ENCODE data around the gene RUNDC3A. TPM values are rescaled to one million over a fixed set of nuclear protein-coding genes. Genes with fewer than 3 reads are reported as not detected.
"Not testable (repeated sequence)": the region's sequence is repeated elsewhere in the genome, so short reads cannot be mapped to it uniquely, and the experiment has no call there.

Gene RUNDC3A
- total RNA-seq, 2 experiments from 2014 or later, result 0.22 TPM; not detected in 1

DNA sequence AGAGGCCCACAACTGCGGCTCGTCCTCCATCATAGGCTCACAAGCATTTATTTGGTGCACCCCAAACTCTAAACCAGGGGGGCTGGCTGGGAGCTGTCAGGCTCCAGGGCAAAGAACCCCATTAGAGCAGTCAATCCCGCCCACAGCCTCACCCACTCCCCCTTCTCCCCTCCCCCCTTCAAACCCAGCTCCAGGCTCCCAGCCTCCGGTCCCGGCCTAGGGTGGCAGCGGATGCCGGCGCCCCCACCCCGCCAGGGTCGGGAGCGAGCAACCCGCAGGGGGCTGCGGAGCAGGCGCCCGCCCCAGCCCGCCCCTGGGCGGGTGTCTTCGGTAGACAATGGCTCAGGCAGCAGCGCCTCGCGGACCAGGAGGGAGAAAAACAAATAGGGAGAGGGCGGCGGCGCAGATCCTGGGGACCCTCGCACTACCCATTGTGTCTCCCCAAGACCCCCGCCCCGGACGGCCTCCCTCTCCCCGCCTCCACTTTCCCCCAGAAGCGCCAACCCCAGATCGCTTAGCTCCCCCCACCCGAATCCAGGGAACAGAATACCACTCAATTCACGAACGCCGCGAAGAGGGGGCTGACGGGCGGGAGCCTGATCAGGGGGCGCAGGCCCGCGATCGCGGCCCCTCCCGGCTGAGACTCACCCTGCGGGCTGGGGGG lies 54.7 kb downstream of the RUNDC3A start:
- ChIA-PET POLR2A (interaction anchor here (1.0 to 1.7 kb wide), 2 partner anchors 24 to 156 kb away, joined by 3 to 6 read pairs; no protein-coding TSS in a partner anchor), CTCF (interaction anchor here (0.6 to 5.2 kb wide), 23 partner anchors 9 to 195 kb away, joined by 3 to 51 read pairs (median 4); partner anchors contain the start of genes GRN and TMUB2)
- peak overlapping the region; percentile 64 for H3K4me3 Mint-ChIP-seq
- ATAC-seq (no peak), DNase-seq (no peak)
- TF ChIP-seq, protein P1, sequence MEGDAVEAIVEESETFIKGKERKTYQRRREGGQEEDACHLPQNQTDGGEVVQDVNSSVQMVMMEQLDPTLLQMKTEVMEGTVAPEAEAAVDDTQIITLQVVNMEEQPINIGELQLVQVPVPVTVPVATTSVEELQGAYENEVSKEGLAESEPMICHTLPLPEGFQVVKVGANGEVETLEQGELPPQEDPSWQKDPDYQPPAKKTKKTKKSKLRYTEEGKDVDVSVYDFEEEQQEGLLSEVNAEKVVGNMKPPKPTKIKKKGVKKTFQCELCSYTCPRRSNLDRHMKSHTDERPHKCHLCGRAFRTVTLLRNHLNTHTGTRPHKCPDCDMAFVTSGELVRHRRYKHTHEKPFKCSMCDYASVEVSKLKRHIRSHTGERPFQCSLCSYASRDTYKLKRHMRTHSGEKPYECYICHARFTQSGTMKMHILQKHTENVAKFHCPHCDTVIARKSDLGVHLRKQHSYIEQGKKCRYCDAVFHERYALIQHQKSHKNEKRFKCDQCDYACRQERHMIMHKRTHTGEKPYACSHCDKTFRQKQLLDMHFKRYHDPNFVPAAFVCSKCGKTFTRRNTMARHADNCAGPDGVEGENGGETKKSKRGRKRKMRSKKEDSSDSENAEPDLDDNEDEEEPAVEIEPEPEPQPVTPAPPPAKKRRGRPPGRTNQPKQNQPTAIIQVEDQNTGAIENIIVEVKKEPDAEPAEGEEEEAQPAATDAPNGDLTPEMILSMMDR (IDR thresholded peaks at IDR 0.05), result no peak
- peaks cover 2% of the 10 kb centered on the region for H3K4me1 Mint-ChIP-seq (ENCODE audit: low read depth)
- no peaks in the 10 kb centered on the region for H3K36me3 Mint-ChIP-seq (ENCODE audit: low read depth)
- H3K27me3 Mint-ChIP-seq, result peaks cover 12% of the 10 kb centered on the region
- H3K27ac Mint-ChIP-seq, result no peak overlapping the region
- H3K9me3 Mint-ChIP-seq, result no peaks in the 10 kb centered on the region
- intact Hi-C loops (cut with micrococcal nuclease), result no loop called here

DNA sequence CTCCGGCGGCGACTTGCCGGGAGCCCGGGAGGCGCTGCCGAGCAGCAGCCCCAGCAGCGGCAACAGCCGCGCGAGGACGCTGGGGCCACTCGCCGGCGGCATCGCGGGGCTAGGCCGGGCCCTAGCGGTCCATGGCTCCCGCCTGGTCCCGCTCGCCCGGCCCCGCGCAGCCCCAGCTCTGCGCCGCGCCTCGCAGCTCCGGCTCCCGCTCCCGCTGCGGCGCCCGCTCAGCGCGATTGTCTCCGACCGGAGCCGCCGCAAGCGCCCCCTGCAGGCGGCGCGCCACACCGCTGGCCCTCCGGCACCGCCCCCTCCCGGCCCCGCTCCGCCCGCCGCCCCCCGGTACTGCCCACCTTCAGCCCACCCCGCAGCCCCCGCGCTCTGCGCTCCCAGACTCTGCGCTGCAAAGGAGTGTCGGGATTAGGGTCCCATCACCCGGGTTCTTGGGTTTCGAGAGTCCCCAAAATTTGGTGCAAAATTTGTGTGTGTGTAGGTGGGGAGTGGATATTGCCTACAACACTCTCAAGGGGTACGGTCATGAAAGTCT lies 55.3 kb downstream of the RUNDC3A start, which contains the start of gene FAM171A2:
Gene FAM171A2 (minus strand): TSS at position 241 of the 547 bp plus-strand sequence. CDS start 139 bp downstream, at position 102.
- ATAC-seq, result peak; percentile 91
- peaks cover 12% of the 10 kb centered on the region for H3K27me3 Mint-ChIP-seq

DNA sequence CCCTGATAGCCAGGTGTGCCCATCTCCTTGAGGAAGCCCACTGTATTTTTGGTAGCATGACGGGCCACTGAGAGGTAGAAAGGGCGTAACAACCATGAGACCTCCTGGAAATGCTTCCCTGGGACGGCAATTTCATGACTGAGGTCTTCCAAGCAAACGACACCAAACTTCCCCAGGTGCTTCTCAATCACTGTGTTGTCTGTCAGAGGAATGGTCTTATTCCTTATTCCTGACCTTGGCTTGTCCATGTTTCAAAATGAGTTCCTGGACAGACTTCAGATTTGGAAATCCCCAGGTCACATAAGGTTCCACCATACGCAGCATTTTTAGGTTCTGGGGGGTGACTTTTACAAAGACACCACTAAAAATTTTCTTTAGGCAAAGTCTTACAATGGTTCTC lies 56.6 kb downstream of the RUNDC3A start:
- H3K9me3 Mint-ChIP-seq; H3K27ac Mint-ChIP-seq; ATAC-seq; intact Hi-C loops (cut with micrococcal nuclease); H3K4me3 Mint-ChIP-seq; H3K4me1 Mint-ChIP-seq (ENCODE audit: low read depth); DNase-seq; POLR2A ChIA-PET; H3K36me3 Mint-ChIP-seq (ENCODE audit: low read depth): not testable (repeated sequence)
- H3K27me3 Mint-ChIP-seq, result peaks cover 18% of the 10 kb centered on the region
- CTCF ChIA-PET, result interaction anchor here (1.0 to 4.9 kb wide), 6 partner anchors 11 to 324 kb away, joined by 3 to 39 read pairs (median 4); no protein-coding TSS in a partner anchor

More for the DNA sequence above, 55.3 kb downstream of the RUNDC3A start, which contains the start of gene FAM171A2:
- peak within 1 kb of the TSS; percentile 66 for H3K4me3 Mint-ChIP-seq
- ChIA-PET CTCF (interaction anchor here (0.8 to 5.2 kb wide), 23 partner anchors 8 to 322 kb away, joined by 3 to 51 read pairs (median 4); partner anchors contain the start of genes GRN and TMUB2), POLR2A (interaction anchor here (1.0 to 1.7 kb wide), 2 partner anchors 24 to 157 kb away, joined by 3 to 6 read pairs; no protein-coding TSS in a partner anchor)
- H3K4me1 Mint-ChIP-seq (ENCODE audit: low read depth), result peaks cover 2% of the 10 kb centered on the region
- H3K36me3 Mint-ChIP-seq (ENCODE audit: low read depth), result no peaks in the 10 kb centered on the region
- H3K9me3 Mint-ChIP-seq, result no peaks in the 10 kb centered on the region
- intact Hi-C loops (cut with micrococcal nuclease), result no loop called here
- TF ChIP-seq, protein P1 (IDR thresholded peaks at IDR 0.05), result peak; percentile 95
- DNase-seq, result peak; percentile 64
- H3K27ac Mint-ChIP-seq, result no peak within 1 kb of the TSS

DNA sequence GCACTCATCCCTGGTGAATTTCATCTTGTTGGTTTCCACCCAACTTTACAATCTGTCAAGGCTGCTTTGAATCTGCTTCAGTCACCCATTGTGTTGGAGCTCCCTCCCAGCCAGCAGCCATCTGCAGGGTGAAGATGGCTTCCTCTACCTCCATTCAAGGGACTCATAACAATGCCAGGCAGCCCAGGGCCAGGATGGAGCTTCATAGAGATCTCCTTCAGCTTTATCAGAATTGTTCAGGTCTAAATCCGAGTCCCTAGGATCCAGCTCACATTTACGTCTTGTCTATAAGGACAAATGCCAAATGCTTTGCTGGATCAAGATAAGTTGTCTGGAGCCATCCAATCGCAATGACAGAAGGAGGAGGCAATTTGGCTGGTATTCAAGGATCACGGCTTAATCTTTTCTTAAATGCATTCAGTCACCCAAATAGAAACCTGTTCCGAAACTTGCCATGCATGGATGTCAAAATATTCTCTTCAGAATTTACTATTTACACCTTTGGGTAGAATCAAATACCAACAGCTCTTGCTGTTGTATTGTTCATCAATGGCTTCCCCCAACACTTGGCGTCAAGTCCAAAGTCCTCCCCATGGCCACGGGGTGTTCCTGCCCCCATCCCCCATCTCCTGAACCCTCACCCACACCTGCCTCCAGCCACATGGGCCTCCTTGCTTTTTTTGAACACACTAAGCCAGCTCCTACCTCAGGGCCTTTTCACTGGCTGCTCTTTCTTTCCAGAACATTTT lies 59.0 kb downstream of the RUNDC3A start:
- no peaks in the 10 kb centered on the region for H3K9me3 Mint-ChIP-seq
- H3K4me3 Mint-ChIP-seq, result no peak overlapping the region
- peaks cover 18% of the 10 kb centered on the region for H3K27me3 Mint-ChIP-seq
- no peak for ATAC-seq
- intact Hi-C loops (cut with micrococcal nuclease), result no loop called here
- TF ChIP-seq, protein P1 (IDR thresholded peaks at IDR 0.05), result no peak
- POLR2A ChIA-PET, result no interaction called here
- CTCF ChIA-PET, result interaction anchor here (0.8 to 2.9 kb wide), 3 partner anchors 9 to 12 kb away, joined by 3 to 13 read pairs (median 6); no protein-coding TSS in a partner anchor
- H3K27ac Mint-ChIP-seq, result no peak overlapping the region
- no peak for DNase-seq
- peaks cover 2% of the 10 kb centered on the region for H3K4me1 Mint-ChIP-seq (ENCODE audit: low read depth)
- no peaks in the 10 kb centered on the region for H3K36me3 Mint-ChIP-seq (ENCODE audit: low read depth)

Other genes with a start within 250 kb of the RUNDC3A start
- gene LSM12, start 241.9 kb upstream of the RUNDC3A start, total RNA-seq, result 100 to 1,000 TPM; 104 to 110 TPM
- gene G6PC3, start 237.9 kb upstream of the RUNDC3A start, total RNA-seq, result 10 to 100 TPM; 20.2 to 20.7 TPM
- gene HDAC5, start 185.0 kb upstream of the RUNDC3A start, total RNA-seq, result 10 to 100 TPM; 19.1 to 19.3 TPM
- gene HROB, start 166.7 kb upstream of the RUNDC3A start, total RNA-seq, result 10 to 100 TPM; 16.8 to 17.9 TPM
- gene ASB16, start 137.9 kb upstream of the RUNDC3A start, total RNA-seq, result under 1 TPM; 0.18 to 0.27 TPM
- 10 to 100 TPM; 17.5 TPM for gene TMUB2, start 121.6 kb upstream of the RUNDC3A start, total RNA-seq
- gene ATXN7L3, start 108.7 kb upstream of the RUNDC3A start, total RNA-seq, result 10 to 100 TPM; 58.1 to 62.3 TPM
- gene UBTF, start 88.9 kb upstream of the RUNDC3A start, total RNA-seq, result 100 to 1,000 TPM; 129 to 135 TPM
- gene SLC4A1, start 40.5 kb upstream of the RUNDC3A start, total RNA-seq, result not detected
- 100 to 1,000 TPM; 149 to 153 TPM for gene SLC25A39, start 16.2 kb downstream of the RUNDC3A start, total RNA-seq
- gene GRN, start 36.7 kb downstream of the RUNDC3A start, total RNA-seq, result 10 to 100 TPM; 34.8 to 35.5 TPM
- gene FAM171A2, start 55.3 kb downstream of the RUNDC3A start, total RNA-seq, result under 1 TPM; 0.43 to 0.78 TPM
- 1 to 10 TPM; 1.1 to 1.7 TPM for gene ITGA2B, start 81.0 kb downstream of the RUNDC3A start, total RNA-seq
- 10 to 100 TPM; 34.0 to 36.8 TPM for gene GPATCH8, start 194.8 kb downstream of the RUNDC3A start, total RNA-seq
- gene FZD2, start 248.9 kb downstream of the RUNDC3A start, total RNA-seq, result under 1 TPM; 0.16 to 0.22 TPM